Thoracic aorta (tissue), 2 donors: Measurements from ENCODE around the gene PLAGL1. TPM values are rescaled to one million over a fixed set of nuclear protein-coding genes. Genes with fewer than 3 reads are reported as not detected.

Source experiments
- ATAC-seq: fragments of 150-250 bp; one replicate; pipeline ENCODE4 v1.8.0; 2017; ENCODE audit warnings: low read depth; ENCODE audit not compliant: insufficient number of reproducible peaks, low FRiP score
- DNase-seq: peaks from one replicate; pipeline ENCODE4 v3.0.0-alpha.2; 2020; ENCODE audit warnings: low spot score
- H3K27ac ChIP-seq, 2 donors: fragments of 200-600 bp; sonication (generic); 1 replicate in 1 of 2; 2 replicates in 1 of 2; pipeline ENCODE4 v1.5.1; 2016; ENCODE audit warnings: mild to moderate bottlenecking in 2 of 2, moderate library complexity in 2 of 2
- H3K27me3 ChIP-seq: fragments of 200-600 bp; sonication (generic); replicated peaks from 2 replicates; pipeline ENCODE4 v1.6.0; 2016; ENCODE audit warnings: mild to moderate bottlenecking; ENCODE audit not compliant: insufficient read depth
- H3K36me3 ChIP-seq: fragments of 200-600 bp; sonication (generic); one replicate; pipeline ENCODE4 v1.5.1; 2016
- H3K4me1 ChIP-seq, 2 donors: fragments of 200-600 bp; sonication (generic); 1 replicate in 1 of 2; 2 replicates in 1 of 2; pipeline versions ENCODE4 v1.5.1 to v1.6.0; 2016; ENCODE audit warnings: low read depth in 2 of 2, mild to moderate bottlenecking in 1 of 2; ENCODE audit not compliant: control insufficient read depth in 1 of 2
- H3K4me3 ChIP-seq: fragments of 200-600 bp; sonication (generic); 2 replicates; pipeline ENCODE4 v1.5.1; 2016; ENCODE audit warnings: mild to moderate bottlenecking
- H3K9me3 ChIP-seq: fragments of 200-600 bp; sonication (generic); 2 replicates; pipeline ENCODE4 v1.5.1; 2016
- total RNA-seq, 2 donors: library from RNA; depleted of rRNA; stranded (reverse); fragments of >200 nt; gene quantifications; one replicate each; pipeline versions ENCODE4 v1.1.0 to v1.2.3, GENCODE V29; 2016
- TF ChIP-seq, protein P1 (sequence below): fragments of 200-600 bp; sonication (generic); IDR thresholded peaks from one replicate; pipeline ENCODE4 v1.5.1; 2019; ENCODE audit warnings: antibody characterized with exemption

PLAGL1 gene
- total RNA-seq, 2 donors from 2014 or later, result 33.6 to 74.7 TPM

DNA sequence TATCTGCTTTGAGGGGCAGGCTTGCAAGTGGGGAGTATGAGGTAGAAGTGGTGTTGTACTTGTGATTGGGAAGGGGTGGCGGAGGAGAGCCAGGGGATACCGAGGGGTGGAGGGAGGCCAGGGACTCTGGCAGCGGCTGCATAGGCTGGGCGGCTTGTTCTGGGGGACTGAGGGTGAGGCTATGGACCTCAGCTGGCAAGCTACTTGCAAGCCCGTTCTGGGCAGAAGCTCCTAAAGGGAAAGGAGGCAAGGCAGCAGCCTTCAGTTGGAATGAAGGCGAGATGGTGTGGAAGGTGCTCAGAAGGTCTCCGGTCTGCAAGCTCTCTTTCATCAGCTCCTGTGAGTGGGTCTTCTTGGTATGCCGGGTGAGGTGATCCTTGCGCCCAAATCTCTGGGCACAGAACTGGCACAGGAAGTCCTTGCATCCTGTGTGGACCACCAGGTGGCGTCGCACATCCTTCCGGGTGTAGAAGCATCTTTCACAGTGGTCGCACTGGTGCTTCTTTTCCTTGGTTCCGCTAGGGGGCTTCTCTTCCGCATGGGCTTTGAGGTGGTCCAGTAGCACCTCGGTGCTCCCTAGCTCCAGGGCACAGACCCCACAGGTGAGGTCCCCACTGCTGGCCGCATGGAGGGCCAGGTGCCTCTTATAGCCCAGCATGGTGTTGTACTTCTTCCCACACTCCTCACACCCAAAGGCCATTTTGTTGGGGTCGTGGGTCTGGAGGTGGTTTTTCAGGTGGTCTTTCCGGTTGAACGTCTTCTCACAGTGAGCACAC, 66.0 kb downstream of the PLAGL1 start:
- Histone ChIP-seq H3K27ac (no peak overlapping the region), H3K27me3 (no peaks in the 10 kb centered on the region), H3K4me3 (no peak overlapping the region), H3K36me3 (no peaks in the 10 kb centered on the region), H3K4me1 (no peaks in the 10 kb centered on the region), H3K9me3 (no peaks in the 10 kb centered on the region)
- DNase-seq (no peak), ATAC-seq (no peak)
- TF ChIP-seq, protein P1, sequence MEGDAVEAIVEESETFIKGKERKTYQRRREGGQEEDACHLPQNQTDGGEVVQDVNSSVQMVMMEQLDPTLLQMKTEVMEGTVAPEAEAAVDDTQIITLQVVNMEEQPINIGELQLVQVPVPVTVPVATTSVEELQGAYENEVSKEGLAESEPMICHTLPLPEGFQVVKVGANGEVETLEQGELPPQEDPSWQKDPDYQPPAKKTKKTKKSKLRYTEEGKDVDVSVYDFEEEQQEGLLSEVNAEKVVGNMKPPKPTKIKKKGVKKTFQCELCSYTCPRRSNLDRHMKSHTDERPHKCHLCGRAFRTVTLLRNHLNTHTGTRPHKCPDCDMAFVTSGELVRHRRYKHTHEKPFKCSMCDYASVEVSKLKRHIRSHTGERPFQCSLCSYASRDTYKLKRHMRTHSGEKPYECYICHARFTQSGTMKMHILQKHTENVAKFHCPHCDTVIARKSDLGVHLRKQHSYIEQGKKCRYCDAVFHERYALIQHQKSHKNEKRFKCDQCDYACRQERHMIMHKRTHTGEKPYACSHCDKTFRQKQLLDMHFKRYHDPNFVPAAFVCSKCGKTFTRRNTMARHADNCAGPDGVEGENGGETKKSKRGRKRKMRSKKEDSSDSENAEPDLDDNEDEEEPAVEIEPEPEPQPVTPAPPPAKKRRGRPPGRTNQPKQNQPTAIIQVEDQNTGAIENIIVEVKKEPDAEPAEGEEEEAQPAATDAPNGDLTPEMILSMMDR, result peak; percentile 31

DNA sequence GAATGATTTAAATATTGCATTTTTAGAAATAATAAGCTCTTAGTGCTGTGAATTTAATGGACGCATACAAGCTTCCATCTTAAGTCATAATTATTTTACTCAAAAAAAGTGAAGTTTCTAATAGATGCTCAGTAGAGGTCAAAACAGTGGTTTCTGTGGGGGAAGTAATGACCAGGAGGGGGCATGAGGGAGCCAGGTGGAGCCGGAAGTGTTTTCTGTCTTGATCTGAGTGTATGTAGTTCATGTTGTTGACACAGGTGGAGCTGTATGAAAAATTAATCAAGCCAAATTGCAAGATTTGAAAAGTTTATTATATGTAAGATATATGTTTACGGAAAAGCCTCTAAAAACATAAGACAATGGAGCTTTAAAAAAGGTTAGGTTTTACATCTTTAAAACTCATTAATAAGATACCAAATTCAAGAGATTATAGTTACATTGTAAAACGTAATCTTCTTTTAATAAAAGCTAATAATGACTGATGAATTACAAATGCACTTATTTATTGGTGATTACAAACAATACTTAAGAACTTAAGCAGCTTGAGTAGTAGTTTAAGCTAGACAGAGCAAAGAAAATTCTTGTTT, 68.0 kb downstream of the PLAGL1 start:
- H3K4me3 ChIP-seq, result no peak overlapping the region
- no peak overlapping the region for H3K27ac ChIP-seq
- no peaks in the 10 kb centered on the region for H3K4me1 ChIP-seq
- H3K27me3 ChIP-seq, result no peaks in the 10 kb centered on the region
- H3K36me3 ChIP-seq, result no peaks in the 10 kb centered on the region
- H3K9me3 ChIP-seq, result no peaks in the 10 kb centered on the region
- TF ChIP-seq, protein P1, result peak; percentile 48
- no peak for DNase-seq
- no peak for ATAC-seq

DNA sequence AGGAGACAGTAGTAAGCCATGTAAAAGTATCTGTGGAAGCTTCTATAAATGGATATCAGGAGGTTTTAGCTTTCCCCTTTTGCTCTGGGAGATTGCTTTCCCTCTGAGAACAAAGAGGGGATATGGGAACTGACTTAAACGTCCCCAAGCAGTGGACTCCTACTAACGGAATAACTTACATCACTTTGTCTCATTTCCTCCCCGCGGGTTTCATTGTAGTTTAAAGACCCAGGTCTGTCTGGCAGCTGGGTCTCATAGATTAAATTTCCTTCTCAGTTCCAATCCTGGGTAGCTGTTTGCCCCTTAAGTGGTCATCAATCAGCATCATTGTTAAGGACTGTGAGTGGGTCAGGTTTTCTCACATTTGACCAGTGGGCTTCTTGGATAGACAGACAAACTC, 68.7 kb downstream of the PLAGL1 start:
- ATAC-seq, result no peak
- Histone ChIP-seq H3K27me3 (no peaks in the 10 kb centered on the region), H3K9me3 (no peaks in the 10 kb centered on the region), H3K4me1 (no peaks in the 10 kb centered on the region), H3K27ac (no peak overlapping the region), H3K4me3 (no peak overlapping the region), H3K36me3 (no peaks in the 10 kb centered on the region)
- no peak for DNase-seq
- TF ChIP-seq, protein P1, result no peak

DNA sequence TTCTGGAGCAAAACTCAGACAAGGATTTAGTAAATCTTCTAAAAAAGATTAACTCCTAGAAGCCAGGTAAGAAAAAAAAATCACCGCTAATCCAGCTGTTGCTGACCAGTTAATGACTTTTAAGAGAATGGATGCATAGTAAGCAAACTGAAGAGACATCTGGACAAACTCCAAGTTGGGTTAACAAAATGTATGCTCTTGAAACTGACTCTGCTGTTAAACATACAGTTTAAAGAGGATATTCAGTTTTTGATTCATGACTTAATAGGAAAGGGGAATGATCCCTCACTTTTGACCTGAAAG, 70.4 kb downstream of the PLAGL1 start:
- DNase-seq (no peak), ATAC-seq (no peak)
- no peaks in the 10 kb centered on the region for H3K9me3 ChIP-seq
- H3K27ac ChIP-seq, result no peak overlapping the region
- no peaks in the 10 kb centered on the region for H3K4me1 ChIP-seq
- H3K36me3 ChIP-seq, result no peaks in the 10 kb centered on the region
- no peaks in the 10 kb centered on the region for H3K27me3 ChIP-seq
- TF ChIP-seq, protein P1, result no peak
- H3K4me3 ChIP-seq, result no peak overlapping the region

DNA sequence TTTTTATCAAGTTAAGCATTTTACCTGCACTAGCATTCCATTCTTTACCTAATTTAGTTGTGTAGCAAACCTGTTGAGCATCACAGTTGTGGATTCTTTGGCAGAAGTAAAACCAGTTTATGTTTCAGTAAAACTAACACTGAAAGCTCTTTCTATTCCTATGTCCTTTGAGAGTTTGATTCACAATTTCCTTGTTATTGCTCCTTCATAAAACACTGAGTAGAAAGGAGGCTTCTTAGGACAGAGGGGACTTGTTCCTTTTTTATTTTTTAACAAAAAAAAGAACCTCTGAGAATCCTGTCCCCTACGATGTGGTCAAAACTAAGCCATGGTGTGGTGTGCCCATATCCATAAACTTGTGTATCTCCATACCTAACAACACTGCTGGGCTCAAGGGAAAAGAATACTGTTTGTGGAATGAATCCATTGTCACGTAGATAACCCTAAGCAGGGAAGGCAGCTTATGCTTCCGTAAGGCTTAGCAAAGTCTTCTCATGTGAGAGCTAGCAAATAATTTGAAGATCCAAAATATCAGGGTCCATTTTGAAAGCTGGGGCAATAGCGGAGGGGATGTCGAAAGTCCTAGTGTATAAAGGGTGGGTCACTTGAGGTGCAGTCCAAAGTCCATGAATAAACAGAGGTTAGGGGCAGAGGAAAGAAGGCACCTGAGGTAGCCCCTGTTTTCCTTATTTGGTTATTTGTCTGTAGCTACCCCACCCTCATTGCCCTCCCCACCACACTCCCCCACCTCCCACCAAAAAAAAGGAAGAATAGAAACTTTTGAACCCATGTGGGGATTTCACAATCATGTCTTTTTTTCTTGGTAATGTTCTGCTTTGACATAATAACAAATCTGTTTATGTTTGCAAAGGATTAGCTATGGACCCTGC, 71.0 kb downstream of the PLAGL1 start:
- Histone ChIP-seq H3K27ac (no peak overlapping the region), H3K9me3 (no peaks in the 10 kb centered on the region), H3K4me3 (no peak overlapping the region), H3K4me1 (no peaks in the 10 kb centered on the region), H3K27me3 (no peaks in the 10 kb centered on the region), H3K36me3 (no peaks in the 10 kb centered on the region)
- DNase-seq (no peak), ATAC-seq (no peak)
- TF ChIP-seq, protein P1, result no peak
